Tongue (tissue), 2 donors: ENCODE measurements around the gene NACA. TPM values are rescaled to one million over a fixed set of nuclear protein-coding genes. Genes with fewer than 3 reads are reported as not detected.
"Not testable (repeated sequence)": the region's sequence is repeated elsewhere in the genome, so short reads cannot be mapped to it uniquely, and the experiment has no call there.

ENCODE experiments used
- DNase-seq: peaks from one replicate; pipeline ENCODE4 v3.0.0-alpha.2; 2015
- total RNA-seq: library from RNA; depleted of rRNA; stranded (reverse); fragments of >200 nt; gene quantifications from one replicate; pipeline ENCODE4 v1.2.3, GENCODE V29; 2014

Gene NACA
- total RNA-seq, 1 donor from 2014 or later: 759 TPM

DNA sequence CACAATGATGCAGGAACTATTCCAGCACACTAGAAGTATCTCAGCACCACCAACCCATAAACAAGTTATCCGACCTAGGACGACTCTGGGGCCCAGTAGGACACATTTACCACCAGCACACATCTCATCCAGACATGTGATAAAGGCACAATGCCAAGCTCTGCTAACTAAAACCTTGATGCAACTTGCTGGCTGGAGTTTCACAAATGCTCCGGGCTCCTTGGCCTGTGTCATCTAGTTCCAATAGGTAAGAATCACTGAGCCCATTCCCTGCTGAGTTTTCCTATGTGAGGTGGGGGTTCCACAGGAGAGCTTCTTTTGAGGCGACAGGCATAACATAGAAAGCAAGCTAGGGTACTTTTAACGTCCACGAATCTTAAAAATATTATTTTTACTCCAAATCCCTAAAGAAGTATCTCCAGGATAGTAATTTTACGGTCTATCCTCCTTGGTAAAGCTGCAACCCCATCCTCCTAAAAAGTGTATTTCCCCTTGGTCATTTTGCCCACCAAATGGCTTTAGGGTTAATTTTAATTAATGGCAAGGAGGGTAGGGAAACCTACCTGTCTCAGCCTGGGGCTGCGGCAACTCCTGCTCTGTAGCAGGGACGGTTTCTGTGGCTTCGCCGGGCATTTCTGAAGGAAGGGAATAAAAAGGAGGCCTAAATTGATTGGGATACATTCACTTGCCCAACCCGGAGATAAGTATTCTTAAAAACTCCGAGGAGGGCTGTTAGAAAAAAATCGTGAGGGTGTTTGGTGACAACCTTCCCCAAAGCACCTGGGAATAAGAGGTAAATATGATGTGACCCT lies 1.0 kb downstream of the NACA start:
- DNase-seq: peak; percentile 81

DNA sequence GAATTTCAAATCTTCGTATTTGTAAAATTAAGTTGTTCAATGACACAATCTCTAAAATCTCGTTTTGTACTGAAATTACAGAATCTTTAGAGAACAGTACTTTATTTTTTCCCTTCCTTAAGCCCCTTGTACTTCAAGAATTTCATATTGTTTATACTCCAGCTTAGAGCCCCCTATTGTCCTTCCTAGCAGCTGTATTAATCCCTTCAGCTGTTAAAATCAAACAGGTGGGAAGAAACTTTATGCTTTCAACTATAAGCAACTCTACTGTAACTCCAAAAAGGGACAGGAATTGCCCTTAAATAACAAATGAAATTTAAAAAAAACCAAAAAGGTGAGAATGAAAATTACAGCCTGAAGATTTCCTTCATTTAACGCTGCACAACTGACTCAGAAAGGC lies 1.7 kb downstream of the NACA start:
- peak; percentile 88 for DNase-seq

DNA sequence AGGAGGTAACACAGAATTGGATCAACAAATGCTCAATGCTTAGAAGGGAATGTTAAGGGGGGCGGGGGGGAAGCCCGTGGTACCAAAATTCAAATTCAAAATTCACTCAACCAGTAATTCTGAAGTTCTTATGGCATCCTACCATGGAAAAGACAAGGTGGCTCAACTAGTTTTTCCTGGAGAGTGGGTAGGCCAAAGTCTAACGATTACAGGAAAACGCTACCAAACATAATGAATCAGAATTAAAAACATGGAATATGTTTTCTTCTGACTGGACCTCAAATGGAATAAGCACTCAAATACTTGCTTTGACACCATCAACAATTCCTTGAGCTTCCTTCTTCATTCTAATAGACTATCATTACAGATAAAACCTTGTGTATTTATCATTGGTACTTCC lies 2.3 kb downstream of the NACA start:
- no peak for DNase-seq

DNA sequence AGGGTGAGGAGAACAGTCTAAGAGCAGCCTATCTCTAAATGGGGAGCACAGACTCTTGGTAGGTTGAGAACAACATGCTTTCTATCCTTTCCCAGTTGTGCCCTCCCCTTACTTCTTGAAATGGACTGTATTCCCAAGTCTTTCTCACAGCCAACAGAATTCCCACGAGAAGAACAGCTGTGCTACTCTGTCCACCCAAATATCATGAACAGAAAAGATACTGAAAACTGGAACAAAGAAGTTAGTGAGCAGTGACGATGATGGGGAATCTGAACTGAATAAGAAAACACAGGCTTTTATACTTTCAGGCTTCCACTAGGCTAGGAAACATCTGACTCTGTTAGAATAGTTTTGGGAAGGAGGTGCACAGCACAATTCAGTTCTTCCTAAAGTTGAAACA lies 3.4 kb downstream of the NACA start:
- peak; percentile 64 for DNase-seq

DNA sequence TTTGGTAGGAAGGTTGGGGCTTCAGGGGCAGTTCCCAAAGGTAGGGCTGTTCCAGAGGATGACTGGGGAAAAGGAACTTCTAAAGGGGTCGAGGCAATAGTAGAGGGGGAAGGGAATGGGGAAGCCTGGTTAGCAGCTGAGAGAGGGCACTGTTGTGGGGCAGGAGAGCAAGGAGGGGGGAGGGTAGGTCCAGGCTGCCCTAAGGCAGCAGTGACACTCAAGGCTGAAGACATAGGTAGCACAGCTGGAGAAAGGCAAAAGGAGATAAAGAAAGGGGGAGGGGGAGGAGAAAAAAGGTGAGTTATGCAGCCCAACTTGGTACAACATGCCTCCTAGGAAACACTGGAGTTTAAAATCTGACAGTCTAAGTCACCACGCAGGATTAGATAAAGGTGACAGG lies 3.9 kb downstream of the NACA start:
- DNase-seq: no peak

DNA sequence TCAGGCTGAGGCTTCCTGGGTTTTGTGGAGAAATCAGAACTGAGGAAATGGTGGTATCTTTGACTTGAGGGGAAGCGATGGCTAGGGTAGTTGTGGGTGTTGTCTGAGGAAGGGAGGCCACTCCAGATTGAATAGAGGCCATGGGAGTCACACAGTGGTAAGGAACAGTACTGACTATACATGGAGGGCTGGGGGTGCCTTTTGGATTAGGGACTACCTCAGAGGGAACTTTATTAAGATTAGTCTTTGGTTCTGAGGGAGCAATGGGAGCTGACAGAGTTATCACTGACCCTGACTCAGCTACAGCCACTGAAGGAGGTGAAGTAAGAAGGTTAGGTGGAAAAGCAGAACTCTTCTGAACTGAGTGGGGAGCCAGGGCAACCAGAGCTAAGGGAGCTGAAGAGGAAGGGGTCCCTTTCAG lies 4.4 kb downstream of the NACA start:
- DNase-seq: no peak

DNA sequence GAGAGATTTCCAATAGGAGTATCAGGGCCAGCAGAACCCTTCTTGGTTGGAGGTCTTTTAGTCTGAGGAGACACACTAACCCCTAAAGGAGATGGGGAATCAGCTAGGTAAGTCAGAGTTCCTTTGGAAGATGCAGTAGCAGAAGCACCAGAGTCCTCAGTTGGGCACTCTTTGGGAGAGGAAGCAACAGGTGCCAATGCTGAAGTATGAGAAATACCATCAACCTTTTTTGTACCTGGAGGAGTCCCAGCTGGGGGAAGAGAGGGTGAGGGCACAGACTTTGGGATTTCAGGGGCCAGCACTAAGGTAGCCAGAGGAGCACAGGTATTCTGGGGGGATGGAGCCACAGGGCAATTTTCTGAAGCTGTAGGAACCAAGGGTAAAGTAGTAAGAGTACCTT lies 6.0 kb downstream of the NACA start:
- DNase-seq: no peak

DNA sequence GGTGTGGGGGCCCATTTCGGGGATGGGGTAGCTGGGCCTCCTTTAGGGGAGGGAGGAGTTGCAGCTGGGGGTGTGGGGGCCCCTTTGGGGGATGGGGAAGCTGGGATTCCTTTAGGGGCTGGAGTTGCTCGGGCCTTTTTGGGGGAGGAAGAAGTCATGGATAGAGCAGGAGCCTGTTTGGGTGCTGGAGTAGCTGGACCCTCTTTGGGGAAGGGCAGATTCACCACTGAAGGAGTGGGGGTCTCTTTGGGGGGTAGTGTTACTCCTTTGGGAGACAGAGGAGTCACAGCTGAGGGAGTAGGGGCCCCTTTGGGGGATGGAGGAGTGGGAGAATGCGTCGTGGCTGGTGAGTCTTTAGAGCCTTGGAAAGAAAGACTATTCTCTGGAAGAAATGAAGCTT lies 6.5 kb downstream of the NACA start:
- DNase-seq: no peak

DNA sequence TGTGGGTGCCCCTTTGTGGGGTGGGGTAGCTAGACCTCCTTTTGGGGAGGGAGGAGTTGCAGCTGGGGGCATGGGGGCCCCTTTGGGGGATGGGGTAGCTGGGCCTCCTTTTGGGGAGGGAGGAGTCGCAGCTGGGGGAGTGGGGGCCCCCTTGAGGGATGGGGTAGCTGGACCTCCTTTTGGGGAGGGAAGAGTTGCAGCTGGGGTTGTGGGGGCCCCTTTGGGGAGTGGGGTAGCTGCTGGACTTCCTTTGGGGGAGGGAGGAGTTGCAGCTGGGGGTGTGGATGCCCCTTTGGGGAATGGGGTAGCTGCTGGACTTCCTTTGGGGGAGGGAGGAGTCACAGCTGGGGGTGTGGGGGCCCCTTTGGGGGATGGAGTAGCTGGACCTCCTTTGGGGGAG lies 7.0 kb downstream of the NACA start:
- no peak for DNase-seq

DNA sequence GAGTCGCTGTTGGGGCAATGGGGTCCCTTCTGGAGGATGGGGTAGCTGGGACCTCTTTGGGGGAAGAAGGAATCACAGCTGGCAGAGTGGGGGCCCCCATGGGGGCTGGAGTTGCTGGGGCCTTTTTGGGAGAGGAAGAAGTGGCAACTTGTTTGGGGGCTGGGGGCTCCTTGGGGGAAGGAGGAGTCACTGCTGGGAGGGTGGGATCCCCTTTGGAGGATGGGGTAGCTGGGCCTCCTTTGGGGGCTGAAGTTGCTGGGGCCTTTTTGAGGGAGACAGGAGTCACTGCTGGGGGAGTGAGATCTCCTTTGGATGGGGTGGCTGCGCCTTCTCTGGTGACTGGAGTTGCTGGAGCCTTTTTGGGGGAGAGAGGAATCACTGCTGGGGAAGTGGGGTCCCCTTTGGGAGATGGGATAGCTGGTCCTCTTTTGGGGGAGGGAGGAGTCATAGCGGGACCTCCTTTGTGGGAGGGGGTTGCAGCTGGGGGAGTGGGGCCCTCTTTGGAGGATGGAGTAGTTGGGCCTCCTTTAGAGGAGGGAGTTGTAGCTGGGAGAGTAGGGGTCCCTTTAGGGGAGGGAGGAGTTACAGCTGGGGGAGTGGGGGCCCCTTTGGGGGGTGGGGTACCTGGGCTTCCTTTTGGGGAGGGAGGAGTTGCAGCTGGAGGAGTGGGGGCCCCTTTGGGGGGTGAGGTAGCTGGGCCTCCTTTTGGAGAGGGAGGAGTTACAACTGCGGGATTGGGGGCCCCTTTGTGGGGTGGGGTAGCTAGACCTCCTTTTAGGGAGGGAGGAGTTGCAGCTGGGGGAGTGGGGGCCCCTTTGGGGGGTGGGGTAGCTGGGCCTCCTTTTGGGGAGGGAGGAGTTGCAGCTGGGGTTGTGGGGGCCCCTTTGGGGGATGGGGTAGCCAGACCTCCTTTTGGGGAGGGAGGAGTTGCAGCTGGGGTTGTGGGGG lies 7.9 kb downstream of the NACA start:
- no peak for DNase-seq

DNA sequence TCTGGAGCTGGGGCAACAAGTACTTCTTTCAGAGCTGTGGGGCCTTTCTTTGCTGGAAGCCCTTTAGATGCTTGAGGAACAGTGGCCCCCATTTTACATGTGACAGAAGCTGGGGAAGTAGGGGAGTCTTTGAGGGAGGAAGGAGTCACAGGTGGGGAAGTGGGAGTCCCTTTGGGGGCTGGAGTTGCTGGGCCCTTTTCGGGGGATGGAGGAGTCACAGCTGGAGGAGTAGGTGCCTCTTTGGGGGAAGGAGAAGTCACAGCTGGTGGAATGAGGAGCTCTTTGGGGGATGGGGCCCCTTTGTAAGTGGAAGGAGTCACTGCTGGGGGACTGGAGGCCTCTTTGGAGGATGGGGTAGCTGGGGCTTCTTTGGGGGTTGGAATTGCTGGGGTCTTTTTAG lies 8.6 kb downstream of the NACA start:
- no peak for DNase-seq

DNA sequence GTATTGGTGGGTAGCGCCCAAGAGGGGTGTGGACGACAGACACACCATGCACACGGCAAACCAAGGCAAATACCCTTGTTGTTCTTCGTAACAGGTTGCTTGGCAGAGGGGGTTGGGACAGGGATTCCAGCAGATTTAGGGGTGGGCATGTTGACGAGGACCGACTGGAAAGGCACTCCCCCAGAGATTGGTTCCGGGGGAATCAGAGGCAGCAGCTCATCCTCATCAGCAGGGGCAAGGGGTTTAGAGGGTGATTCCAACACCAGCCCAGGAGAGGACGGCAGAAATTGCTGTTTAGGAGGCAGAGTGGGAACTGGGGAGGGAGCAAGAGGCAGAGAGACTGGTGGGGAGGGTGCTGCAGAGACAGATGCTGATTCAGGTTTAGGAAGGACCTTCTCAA lies 9.3 kb downstream of the NACA start:
- no peak for DNase-seq

DNA sequence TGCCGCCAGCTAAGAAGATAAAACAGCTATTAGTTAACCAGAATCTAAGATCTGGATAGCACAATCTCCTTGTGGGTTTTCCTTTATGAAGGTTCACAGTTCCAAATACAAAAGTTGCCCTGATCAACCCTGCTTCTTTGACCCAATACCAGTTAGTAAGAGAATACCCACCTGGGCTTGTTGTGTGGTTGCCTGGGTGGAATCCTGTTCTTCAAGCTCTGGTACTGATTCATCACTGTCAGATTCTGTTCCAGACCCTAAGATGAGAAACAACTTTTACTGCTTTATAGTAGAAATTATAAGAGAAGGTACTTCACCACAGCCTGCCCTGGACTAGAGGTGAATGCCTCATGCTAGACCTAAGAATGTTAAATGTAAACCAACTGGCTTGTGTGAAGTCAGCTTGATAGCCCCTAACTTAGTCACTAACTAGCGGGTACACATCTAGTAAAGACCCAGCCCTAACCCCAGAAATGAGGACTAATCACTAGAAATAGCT lies 10.6 kb downstream of the NACA start:
- no peak for DNase-seq

DNA sequence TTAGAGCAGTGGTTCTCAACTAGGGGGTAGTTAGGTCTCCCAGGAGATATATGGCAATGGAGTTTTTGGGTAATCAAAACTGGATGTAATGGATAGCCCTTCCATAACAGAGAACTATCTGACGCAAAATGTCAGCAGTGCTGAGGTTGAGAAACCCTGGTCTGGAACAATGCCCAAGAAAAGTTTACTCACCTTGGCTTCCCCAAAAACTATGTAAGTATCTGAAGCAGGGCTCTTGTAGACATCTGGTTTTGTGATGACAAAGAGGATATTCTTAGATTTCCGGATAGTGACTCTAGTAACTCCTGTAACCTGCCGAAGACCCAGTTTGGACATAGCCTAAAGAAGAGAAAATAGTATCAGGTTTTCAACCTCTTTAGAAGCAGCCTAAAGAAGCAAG lies 11.8 kb downstream of the NACA start:
- DNase-seq: no peak

DNA sequence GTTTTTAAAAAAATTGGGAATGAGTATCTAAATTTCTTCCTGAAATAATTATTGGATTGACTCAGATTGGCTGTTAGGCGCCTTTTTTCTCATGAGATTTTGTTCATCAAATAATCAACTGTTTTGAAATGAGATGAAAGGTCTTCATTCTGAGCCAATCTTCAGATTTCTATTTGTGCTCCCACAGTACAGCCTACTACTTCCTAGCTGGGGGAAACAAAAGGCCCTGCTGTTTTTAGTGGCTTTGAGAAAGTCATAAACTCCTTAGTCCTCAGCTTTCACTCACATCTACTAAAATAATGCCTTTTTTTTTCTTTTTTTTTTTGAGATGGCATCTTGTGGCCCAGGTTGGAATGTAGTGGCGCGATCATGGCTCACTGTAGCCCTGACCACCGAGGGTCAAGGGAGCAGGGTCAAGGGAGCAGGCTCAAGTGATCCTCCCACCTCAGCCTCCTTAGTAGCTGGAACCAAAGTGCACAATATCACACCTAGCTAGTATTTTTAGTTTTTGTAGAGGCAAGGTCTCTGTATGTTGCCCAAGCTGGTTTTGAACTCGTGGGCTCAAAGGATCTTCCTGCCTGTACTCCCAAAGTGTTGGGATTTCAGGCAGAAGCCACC lies 15.2 kb downstream of the NACA start:
- DNase-seq: no peak

DNA sequence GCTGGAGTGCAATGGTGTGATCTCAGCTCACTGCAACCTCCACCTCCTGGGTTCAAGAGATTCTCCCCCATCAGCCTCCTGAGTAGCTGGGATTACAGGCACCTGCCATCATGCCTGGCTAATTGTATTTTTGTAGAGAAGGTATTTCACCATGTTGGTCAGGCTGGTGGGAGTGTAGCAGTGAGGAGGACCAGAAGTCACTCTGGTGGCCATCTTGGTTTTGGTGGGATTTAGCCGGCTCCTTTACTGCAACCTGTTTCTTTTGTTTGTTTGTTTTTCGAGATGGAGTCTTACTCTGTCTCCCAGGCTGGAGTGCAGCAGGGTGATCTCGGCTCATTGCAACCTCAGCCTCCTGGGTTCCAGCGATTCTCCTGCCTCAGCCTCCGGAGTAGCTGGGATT lies 20.6 kb downstream of the NACA start:
- DNase-seq: not testable (repeated sequence)

DNA sequence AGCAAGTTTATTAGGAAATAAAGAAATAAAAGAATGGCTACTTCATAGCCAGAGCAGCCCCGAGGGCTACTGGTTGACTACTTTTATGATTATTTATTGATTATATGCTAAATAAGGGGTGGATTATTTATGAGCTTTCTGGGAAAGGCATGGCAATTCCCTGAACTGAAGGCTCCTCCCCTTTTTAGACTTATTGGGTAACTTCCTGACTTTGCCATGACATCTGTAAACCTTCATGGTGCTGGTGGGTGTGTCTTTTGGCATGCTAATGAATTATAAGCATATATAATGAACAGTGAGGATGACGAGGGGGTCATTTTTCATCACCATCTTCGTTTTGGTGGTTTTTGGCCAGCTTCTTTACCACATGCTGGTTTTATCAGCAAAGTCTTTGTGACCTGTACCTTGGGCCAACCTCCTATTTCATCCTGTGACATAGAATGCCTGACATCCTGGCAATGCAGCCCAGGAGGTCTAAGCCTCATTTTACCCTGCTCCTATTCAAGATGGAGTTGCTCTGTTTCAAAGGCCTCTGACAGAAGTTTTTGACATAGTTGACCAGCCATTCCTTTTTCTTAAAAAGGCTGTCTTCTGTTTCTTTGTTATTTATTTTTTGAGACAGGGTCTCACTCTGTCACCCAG lies 26.0 kb downstream of the NACA start:
- DNase-seq: no peak

DNA sequence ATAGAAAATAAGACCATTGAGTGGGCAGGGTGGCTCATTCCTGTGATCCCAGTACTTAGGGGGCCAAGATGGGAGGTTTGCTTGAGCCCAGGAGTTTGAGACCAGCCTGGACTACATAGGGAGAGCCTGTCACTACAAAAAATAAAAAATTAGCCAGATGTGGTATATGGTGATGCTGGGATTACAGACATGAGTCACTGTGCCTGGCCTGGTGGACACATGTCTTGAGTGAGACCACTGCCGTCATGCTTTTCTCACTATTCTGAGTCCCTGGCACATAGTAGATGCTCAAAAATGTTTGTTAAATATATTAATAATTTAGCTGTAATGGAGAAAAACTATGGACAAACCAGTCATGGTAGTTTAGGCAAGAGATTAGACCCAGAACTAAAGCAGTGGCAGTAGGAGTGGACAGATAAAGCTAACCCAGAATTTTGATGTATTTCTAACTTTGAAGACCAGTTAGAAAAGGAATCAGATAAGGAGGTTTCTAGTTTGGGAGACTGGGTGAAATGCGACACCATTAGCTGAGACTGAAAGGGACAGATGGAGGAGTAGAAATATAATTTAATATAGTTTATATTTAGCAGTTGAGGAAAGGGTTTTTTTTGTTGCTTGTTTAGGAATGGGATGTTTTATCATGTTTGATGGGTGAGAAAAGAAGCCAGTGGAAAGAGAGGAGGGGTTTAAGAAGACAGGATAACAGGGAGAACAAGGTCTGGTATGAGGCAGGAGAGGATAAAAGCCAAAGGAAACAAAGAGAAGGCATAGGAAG lies 29.6 kb downstream of the NACA start:
- DNase-seq: peak; percentile 75

DNA sequence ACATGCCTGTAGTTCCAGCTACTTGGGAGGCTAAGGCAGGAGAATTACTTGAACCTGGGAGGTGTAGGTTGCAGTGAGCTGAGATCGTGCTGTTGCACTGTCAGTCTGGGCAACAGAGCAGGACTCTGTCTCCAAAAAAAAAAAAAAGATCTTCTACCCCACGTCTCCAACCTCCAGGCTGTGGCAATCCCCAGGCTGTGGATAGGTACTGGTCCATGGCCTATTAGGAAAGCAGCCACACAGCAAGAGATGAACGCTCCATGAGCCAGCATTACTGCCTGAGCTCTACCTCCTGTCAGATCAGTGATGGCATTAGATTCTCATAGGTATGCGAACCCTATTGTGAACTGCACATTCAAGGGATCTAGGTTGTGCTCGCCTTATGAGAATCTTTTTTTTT lies 30.9 kb downstream of the NACA start:
- DNase-seq: no peak

DNA sequence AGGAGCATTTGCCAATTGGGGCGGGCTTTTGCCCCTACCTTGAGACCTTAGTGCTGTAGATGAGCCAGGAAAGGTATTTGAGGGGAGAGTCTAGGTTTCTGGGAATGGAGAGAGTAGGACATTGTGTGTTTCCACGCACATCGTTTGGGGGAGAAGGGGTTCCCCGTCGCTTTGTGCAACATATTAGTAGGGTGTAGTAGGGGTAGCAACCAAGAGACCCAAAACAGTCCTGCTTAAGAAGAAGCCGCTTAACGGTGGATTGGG lies 36.3 kb downstream of the NACA start:
- DNase-seq: no peak

DNA sequence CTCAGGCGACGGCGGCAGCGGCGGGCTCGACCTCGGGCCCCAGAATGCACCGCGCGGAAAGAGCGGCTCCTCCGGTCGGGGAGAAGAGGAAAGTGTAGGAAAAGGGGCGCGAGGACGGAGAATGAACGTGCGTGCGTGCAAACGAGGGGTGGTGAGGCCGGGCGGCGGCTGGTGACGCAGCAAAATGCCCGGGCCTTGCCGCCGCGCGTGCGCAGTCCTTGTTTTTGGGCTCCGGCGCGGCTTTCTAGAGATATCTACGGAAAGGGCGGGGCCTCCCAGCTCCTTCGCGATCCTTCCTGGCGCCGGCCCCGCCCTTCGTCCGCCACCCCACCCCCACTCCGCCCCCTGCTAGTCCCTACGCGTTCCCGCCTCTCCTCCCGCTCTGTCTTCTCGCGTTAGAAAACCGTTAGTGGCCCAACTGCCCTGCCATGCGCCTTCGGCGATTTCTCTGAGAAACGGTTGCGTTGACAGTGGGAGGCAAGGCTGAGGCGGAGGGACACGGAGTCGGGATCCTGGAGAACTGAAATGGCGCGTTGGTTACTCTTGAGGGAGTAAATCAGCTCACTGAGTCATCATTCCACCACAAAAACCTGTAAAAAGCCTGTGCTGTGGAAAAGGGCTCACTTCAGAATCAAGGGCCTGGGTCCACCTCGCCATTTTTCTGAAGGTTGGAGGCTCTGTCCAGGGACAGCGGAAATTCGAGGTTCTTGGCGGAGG lies 36.8 kb downstream of the NACA start, which contains the start of gene PTGES3:
Gene PTGES3, minus strand, starts transcription at position 156 of the 717 bp plus-strand sequence. CDS start 285 bp downstream, outside the sequence.
- peak; percentile 100 for DNase-seq
